ENCODE data around the gene MMP28. TPM values are rescaled to one million over a fixed set of nuclear protein-coding genes. Genes with fewer than 3 reads are reported as not detected.

MMP28 gene, protein sequence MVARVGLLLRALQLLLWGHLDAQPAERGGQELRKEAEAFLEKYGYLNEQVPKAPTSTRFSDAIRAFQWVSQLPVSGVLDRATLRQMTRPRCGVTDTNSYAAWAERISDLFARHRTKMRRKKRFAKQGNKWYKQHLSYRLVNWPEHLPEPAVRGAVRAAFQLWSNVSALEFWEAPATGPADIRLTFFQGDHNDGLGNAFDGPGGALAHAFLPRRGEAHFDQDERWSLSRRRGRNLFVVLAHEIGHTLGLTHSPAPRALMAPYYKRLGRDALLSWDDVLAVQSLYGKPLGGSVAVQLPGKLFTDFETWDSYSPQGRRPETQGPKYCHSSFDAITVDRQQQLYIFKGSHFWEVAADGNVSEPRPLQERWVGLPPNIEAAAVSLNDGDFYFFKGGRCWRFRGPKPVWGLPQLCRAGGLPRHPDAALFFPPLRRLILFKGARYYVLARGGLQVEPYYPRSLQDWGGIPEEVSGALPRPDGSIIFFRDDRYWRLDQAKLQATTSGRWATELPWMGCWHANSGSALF
- 0.45 TPM for total RNA-seq

- peak; percentile 51 for ATAC-seq
- DNase-seq (ENCODE audit: low spot score), result no peak
Observed at GRCh38 chr17:35795007-35795870, at the start of gene MMP28. Gene MMP28 (minus strand): TSS chr17:35795641. CDS start chr17:35795377, 264 bp downstream.

DNA sequence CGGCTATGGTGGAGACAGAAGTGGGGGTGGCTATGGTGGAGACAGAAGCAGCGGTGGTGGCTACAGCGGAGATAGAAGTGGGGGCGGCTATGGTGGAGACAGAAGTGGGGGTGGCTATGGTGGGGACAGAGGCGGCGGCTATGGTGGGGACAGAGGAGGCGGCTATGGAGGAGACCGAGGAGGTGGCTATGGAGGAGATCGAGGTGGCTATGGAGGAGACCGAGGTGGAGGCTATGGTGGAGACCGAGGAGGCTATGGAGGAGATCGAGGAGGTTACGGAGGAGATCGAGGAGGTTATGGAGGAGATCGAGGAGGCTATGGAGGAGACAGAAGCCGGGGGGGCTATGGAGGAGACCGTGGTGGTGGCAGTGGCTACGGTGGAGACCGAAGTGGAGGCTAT lies 49.1 kb upstream of the MMP28 start:
- no peak for DNase-seq (ENCODE audit: low spot score)
- ATAC-seq, result no peak

- DNase-seq (ENCODE audit: low spot score), result no peak
- no peak for ATAC-seq
Observed at GRCh38 chr17:35843698-35844097, 48.3 kb upstream of the MMP28 start.

DNA sequence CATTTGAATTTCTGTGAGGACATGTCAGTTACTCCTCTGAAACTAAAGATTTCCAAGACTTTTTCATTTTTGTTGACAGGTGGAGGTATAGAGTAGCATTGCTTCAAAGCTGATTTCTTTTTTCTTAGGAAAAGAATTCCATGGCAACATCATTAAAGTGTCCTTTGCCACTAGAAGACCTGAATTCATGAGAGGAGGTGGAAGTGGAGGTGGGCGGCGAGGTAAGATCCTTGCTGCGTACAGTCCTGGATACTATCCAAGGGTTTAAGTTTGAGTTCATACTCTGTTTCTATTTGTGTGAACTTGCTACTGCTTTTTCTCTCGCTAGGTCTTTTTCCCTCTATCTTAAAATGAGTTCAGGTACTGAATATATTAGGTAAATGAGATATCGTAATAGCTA lies 46.8 kb upstream of the MMP28 start:
- ATAC-seq (no peak), DNase-seq (ENCODE audit: low spot score) (no peak)

DNA sequence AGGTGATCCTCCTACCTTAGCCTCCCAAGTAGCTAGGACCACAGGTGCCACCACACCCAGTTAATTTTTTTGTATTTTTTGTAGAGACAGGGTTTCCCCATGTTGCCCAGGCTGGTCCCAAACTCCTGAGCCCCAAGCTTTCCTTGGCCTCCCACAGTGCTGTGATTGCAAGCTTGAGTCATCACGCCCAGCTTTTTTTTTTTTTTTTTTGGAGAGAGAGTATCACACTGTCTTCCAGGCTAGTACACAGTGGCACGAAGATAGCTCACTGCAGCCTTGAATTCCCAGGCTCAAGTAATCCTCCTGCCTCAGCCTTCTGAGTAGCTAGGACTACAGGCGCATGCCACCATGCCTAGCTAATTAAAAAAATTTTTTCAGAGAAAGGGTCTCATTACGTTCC lies 46.1 kb upstream of the MMP28 start:
- ATAC-seq (no peak), DNase-seq (ENCODE audit: low spot score) (no peak)

- ATAC-seq (no peak), DNase-seq (ENCODE audit: low spot score) (no peak)
Observed at GRCh38 chr17:35841101-35841500, 45.7 kb upstream of the MMP28 start.

- ATAC-seq (no peak), DNase-seq (ENCODE audit: low spot score) (no peak)
Observed at GRCh38 chr17:35825206-35825605, 29.8 kb upstream of the MMP28 start.

- no peak for ATAC-seq
- DNase-seq (ENCODE audit: low spot score), result no peak
Observed at GRCh38 chr17:35821308-35821707, 25.9 kb upstream of the MMP28 start.

DNA sequence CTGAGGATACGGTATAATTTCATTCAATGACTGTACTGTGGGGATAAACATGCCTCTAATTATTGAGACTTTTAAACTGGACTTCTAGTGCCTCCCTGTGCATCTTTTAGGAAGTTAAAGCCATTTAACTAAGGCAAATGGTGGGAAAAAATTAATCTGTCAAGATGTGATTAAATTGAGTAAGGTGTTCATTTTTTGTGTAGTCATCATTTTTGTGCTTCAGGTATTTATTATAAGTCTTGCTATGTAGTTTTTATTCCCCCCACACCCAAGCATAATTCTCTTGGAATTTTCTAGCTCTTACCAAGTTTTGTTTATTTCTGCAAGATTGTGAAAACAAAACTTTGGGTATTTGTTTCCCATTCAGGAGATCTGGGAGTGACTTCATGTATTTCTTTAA lies 24.0 kb upstream of the MMP28 start:
- ATAC-seq (no peak), DNase-seq (ENCODE audit: low spot score) (no peak)

DNA sequence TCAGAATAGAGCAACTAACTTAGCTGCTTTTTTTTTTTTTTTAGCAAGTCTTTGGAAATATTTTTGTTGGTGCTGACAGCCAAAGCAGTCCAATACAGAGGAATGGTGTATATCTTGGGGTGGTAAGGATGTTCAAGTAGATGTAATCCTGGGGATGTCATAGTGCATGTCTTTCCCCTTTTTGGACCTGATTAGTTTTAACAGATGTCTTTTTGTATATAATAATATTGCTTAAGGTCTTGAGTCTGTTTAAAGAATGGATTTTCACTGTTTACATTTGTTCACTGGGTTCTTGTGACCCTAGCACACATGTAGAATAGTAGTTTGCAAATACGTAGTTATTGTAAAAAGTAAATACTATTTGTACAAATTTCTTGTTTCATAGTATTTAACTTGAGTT lies 21.8 kb upstream of the MMP28 start:
- DNase-seq (ENCODE audit: low spot score) (no peak), ATAC-seq (no peak)

DNA sequence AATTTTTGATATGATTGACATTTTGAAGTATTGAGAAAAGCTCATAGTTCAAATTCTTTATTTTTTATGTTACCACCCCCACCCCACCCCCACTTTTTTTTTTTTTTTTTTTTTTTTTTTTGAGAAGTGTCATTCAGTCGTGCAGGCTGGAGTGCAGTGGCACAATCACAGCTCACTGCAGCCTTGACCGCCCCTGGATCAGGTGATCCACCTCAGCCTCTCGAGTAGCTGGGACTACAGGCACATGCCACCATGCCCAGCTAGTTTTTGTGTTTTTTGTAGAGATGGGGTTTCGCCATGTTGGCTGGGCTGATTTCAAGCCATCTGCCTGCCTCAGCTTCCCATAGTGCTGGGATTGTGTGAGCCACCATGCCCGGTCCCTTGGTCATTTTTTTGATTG lies 21.3 kb upstream of the MMP28 start:
- peak; percentile 57 for ATAC-seq
- DNase-seq (ENCODE audit: low spot score), result no peak

GRCh38 chr17:35812456-35812855 lies 17.0 kb upstream of the MMP28 start:
- DNase-seq (ENCODE audit: low spot score) (no peak), ATAC-seq (no peak)

DNA sequence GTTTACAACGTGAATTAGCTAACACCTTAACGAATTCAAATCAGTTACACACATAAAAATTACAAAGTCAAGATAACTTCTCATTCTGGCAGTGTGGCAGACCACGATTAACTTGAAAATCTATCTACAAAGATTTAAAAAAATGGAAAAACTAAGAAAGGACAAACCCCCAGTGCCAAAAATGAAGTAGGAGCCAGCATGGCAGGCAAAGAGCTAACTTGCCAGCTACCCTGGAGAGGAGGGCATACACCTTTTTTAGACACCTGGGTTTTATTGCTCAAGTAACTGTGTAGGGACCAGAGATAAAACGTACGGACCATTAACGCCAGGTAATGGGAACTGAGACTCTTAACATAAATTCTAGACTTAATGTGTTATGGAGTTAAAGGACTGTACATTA lies 16.3 kb upstream of the MMP28 start:
- no peak for ATAC-seq
- DNase-seq (ENCODE audit: low spot score), result no peak

DNA sequence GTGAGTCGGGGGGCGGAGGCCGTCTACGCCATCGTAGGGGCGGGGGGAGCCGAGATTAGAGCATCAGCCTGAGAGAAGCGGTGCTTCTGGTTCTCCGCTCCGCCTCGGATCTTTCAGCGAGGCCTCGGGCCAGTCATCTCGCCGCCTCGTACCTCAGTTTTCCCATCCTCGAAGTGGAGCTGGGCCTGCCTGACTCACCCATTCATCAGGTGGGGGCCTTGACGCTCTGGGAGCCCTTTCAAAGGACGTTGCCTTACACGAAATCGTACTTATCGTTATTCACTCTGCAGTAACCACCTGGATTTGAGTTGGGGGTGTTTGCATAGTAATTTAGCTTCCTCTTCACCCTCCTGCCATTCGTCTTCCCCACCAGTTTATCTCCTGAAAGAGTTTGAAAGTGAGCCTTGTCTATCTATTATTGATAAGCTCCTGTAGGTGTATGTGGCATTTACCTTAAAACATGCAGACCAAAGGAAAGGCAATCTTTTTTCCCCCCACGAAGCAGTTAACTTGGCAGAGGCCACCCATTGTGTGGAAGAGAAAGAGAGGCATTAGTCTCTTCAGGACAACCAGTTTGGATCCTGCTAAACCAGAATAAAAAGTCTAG lies 14.5 kb upstream of the MMP28 start:
- DNase-seq (ENCODE audit: low spot score), result no peak
- ATAC-seq, result no peak

DNA sequence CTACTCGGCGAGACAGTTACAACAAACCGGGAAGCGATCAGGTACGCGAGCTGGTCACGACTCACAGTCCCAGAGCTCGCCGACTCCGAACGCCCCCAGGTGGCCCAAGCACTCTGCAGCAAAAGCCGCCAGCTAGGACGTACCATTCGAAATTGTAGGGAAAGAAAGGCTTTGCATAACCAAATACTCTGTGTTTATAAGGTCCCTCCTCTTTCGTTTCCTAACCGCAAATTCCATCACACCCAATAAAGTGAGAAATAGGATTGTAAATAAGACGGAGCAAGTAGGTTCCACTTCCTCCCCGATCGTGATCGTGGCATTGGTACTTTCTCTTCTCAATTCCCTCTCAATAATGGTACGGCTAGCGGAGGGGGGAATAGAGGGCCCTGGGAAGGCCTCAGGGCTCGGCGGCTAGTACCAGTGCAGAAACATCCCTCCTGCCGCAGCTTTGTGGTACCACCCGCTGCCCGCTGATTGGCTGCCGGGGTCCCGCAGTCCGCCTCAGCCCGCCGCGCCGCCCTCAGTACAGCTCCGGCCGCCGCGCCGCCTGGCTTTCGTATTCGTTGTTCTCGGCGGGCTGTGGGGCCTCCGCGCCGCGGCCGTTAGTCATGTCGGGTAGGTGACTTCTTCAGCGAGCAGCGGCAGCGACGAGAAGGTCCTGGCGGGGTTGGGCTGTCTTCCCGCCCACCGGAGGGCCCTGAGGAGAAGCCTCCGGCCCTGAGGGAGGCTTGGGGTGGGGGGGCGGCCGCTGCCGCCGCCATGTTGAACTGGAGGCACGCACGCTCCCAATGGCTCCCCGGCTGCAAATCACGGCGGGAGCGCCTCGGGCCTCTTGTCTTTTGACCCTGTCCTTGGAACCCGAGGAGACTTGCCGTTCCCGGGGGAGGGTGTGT lies 13.8 kb upstream of the MMP28 start, which contains the start of gene TAF15:
TSS of gene TAF15 (plus strand) at position 523 of the 893 bp plus-strand sequence. CDS start at position 609, 86 bp downstream.
- ATAC-seq (peak; percentile 91), DNase-seq (ENCODE audit: low spot score) (peak; percentile 97)

- DNase-seq (ENCODE audit: low spot score) (no peak), ATAC-seq (no peak)
Observed at GRCh38 chr17:35808240-35808961, 13.0 kb upstream of the MMP28 start.

- no peak for ATAC-seq
Observed at GRCh38 chr17:35807371-35808144, 12.1 kb upstream of the MMP28 start.

GRCh38 chr17:35804658-35805192 lies 9.3 kb upstream of the MMP28 start:
- ATAC-seq (peak; percentile 69), DNase-seq (ENCODE audit: low spot score) (no peak)

More at GRCh38 chr17:35807371-35808144, 12.1 kb upstream of the MMP28 start:
- DNase-seq (ENCODE audit: low spot score), result no peak
